HCT116 (cell line): Measurements from ENCODE around the gene RPL10A.

Experiments
- CEBPB ChIP-seq: IDR thresholded peaks from 2 replicates; pipeline ENCODE4 v1.6.1; 2012; ENCODE audit warnings: low read depth
- RAD21 ChIP-seq: IDR thresholded peaks from 2 replicates; pipeline ENCODE4 v1.6.1; 2012; ENCODE audit warnings: low read depth, mild to moderate bottlenecking
- YY1 ChIP-seq: IDR thresholded peaks from 2 replicates; pipeline ENCODE4 v1.6.1; 2011; ENCODE audit warnings: low read length, low read depth, moderate library complexity, mild to moderate bottlenecking; ENCODE audit not compliant: insufficient replicate concordance; ENCODE audit errors: extremely low read depth
- ZNF274 ChIP-seq: fragments of 200-500 bp; sonication (Bioruptor generic); IDR thresholded peaks from 2 replicates; pipeline ENCODE4 v1.6.1; 2014; ENCODE audit warnings: mild to moderate bottlenecking, low read depth, low read length, inconsistent platforms
- TF ChIP-seq, protein P1 (sequence below), 3 experiments: fragments of 200-600 bp in 1 of 3; sonication (generic) in 1 of 3; IDR thresholded peaks in 2 of 3; conservative IDR thresholded peaks in 1 of 3; 2 replicates each; pipeline ENCODE4 v1.5.1; 2012 to 2017; ENCODE audit warnings: low read depth in 2 of 3, low read length in 2 of 3, antibody characterized with exemption in 1 of 3, borderline replicate concordance in 1 of 3, control low read depth in 1 of 3, mild to moderate bottlenecking in 1 of 3, mixed read lengths in 1 of 3, mixed run types in 1 of 3, moderate library complexity in 1 of 3; ENCODE audit not compliant: insufficient read depth in 1 of 3

DNA sequence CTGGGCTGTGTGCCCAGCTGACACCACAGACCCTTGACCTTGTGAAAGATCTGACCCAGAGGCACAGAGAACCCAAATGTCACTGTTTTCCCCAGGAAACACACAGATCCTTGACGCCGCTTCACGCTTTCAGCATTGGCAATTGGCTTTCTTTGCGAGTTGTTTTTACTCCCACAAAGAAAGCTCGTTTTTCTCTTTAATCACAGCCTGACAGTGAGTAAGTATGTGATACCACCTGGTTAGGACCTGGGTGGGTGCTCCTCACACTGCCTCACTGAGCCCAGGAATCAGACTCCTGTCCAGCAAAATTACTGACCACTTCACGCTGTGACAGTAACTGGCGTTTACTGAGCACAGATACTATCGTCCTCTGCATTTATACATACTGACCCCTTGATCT lies 13.0 kb downstream of the RPL10A start:
- TF ChIP-seq YY1 (no peak), RAD21 (no peak), CEBPB (no peak), ZNF274 (no peak)
- TF ChIP-seq, protein P1, sequence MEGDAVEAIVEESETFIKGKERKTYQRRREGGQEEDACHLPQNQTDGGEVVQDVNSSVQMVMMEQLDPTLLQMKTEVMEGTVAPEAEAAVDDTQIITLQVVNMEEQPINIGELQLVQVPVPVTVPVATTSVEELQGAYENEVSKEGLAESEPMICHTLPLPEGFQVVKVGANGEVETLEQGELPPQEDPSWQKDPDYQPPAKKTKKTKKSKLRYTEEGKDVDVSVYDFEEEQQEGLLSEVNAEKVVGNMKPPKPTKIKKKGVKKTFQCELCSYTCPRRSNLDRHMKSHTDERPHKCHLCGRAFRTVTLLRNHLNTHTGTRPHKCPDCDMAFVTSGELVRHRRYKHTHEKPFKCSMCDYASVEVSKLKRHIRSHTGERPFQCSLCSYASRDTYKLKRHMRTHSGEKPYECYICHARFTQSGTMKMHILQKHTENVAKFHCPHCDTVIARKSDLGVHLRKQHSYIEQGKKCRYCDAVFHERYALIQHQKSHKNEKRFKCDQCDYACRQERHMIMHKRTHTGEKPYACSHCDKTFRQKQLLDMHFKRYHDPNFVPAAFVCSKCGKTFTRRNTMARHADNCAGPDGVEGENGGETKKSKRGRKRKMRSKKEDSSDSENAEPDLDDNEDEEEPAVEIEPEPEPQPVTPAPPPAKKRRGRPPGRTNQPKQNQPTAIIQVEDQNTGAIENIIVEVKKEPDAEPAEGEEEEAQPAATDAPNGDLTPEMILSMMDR (IDR thresholded peaks at IDR 0.05 in 2 of 3, conservative IDR thresholded peaks at IDR 0.05 in 1 of 3; ENCODE audit: borderline replicate concordance in 1 of 3, insufficient read depth in 1 of 3, low read depth in 2 of 3, low read length in 2 of 3) = no peak
